GM15510 (cell line): Measurements from ENCODE around the gene PRKACB.

ENCODE experiments used
- POLR2A ChIP-seq: IDR thresholded peaks from 3 replicates; pipeline ENCODE4 v1.6.1; 2011; ENCODE audit warnings: borderline replicate concordance; ENCODE audit not compliant: insufficient read length; ENCODE audit errors: extremely low read depth

Gene PRKACB

GRCh38 chr1:84170171-84170570 lies 26.1 kb downstream of the PRKACB start:
- TF ChIP-seq POLR2A, result no peak

- no peak for TF ChIP-seq POLR2A
Observed at GRCh38 chr1:84171481-84171880, 27.4 kb downstream of the PRKACB start.

GRCh38 chr1:84174051-84174556 lies 30.0 kb downstream of the PRKACB start:
- TF ChIP-seq POLR2A, result no peak

- no peak for TF ChIP-seq POLR2A
Observed at GRCh38 chr1:84181350-84182005, 37.4 kb downstream of the PRKACB start.

GRCh38 chr1:84190455-84190854 lies 46.4 kb downstream of the PRKACB start:
- no peak for TF ChIP-seq POLR2A

- TF ChIP-seq POLR2A, result no peak
Observed at GRCh38 chr1:84192681-84193080, 48.6 kb downstream of the PRKACB start.

- no peak for TF ChIP-seq POLR2A
Observed at GRCh38 chr1:84198832-84199231, 54.8 kb downstream of the PRKACB start.

GRCh38 chr1:84199257-84199656 lies 55.2 kb downstream of the PRKACB start:
- TF ChIP-seq POLR2A, result no peak

- TF ChIP-seq POLR2A, result no peak
Observed at GRCh38 chr1:84202126-84202525, 58.1 kb downstream of the PRKACB start.

- no peak for TF ChIP-seq POLR2A
Observed at GRCh38 chr1:84206375-84206774, 62.3 kb downstream of the PRKACB start.

- TF ChIP-seq POLR2A, result no peak
Observed at GRCh38 chr1:84208935-84209334, 64.9 kb downstream of the PRKACB start.

GRCh38 chr1:84214115-84214956 lies 70.3 kb downstream of the PRKACB start:
- TF ChIP-seq POLR2A, result no peak

- TF ChIP-seq POLR2A, result no peak
Observed at GRCh38 chr1:84217239-84217638, 73.2 kb downstream of the PRKACB start.

GRCh38 chr1:84223751-84224432 lies 79.8 kb downstream of the PRKACB start:
- TF ChIP-seq POLR2A, result no peak

GRCh38 chr1:84224905-84225304 lies 80.8 kb downstream of the PRKACB start:
- no peak for TF ChIP-seq POLR2A
